ENCODE measurements around the gene DIPK1C. TPM values are rescaled to one million over a fixed set of nuclear protein-coding genes. Genes with fewer than 3 reads are reported as not detected.

DIPK1C gene
- total RNA-seq, 4 donors from 2014 or later, result 0.25 to 5.4 (median 2.9) TPM

DNA sequence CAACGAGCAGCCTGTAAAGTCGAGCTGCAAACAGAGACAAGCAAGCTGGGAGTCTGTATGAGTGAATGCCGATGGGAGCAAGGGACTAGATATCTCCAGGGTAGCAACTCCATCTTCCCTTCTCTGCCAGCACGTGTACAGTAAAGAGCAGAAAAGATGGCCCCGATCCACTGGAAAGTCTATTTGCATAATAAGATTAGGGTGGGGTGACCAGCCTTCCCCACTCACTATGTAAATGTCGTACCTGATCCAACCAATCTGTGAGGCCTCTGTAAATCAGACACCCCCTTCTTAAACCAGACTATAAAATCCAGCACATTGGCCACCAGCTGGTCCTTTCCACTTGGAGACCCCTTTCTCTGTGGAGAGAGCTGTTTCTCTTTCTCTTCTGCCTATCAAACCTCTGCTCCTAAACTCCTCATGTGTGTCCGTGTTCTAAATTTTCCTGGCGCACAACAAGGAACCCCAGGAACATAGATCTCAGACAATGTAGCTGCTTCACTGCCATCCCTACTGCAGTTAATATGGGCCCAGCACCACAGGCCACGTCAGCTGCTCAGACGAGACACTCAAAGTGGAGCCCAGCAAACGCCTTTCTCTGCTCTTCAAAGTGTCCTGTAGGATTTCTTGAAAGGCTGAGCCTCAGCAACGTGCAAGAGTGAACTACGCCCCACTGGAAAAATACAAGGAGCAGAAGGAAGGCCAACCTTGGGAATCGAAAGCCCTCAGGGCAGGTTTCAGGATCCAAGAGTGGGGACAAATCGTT lies 26.1 kb downstream of the DIPK1C start:
- WGBS, 2 donors, result 60 to 70% methylated on average over 15 of the region's 15 CpGs
- TF ChIP-seq CTCF (IDR thresholded peaks at IDR 0.05) (no peak), POLR2A (IDR thresholded peaks at IDR 0.05) (no peak)
- no peak for DNase-seq (ENCODE audit: low spot score in 2 of 2)
- intact Hi-C loops (cut with DNase I; ENCODE audit: low total_unique reads), result no loop called here
- no peak overlapping the region for H3K4me3 ChIP-seq (ENCODE audit: low read depth, poor library complexity, severe bottlenecking)

DNA sequence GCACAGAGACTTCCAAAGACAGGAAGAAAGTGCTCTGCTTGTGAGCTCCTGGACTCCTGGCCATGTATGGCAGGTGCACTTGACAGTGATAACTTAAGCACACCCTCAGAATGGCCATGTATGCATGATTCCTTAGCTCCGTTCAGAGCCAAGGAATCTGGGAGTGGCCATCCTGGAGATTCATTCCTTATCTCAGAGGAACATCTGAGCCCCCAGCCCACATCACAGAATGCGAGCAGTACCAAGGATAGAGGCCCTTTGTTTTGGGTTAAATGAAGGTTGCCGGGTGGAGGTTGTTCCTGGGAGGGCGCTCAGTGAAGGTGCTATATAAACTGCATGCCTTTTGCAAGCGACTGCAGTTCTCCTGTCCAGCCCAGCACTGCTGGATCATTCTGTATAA lies 26.9 kb downstream of the DIPK1C start:
- 65 to 81% methylated on average over 5 of the region's 5 CpGs for WGBS, 2 donors
- DNase-seq (ENCODE audit: low spot score in 2 of 2), result no peak
- no peak overlapping the region for H3K4me3 ChIP-seq (ENCODE audit: low read depth, poor library complexity, severe bottlenecking)
- TF ChIP-seq POLR2A (IDR thresholded peaks at IDR 0.05) (no peak), CTCF (IDR thresholded peaks at IDR 0.05) (no peak)
- intact Hi-C loops (cut with DNase I; ENCODE audit: low total_unique reads), result no loop called here

DNA sequence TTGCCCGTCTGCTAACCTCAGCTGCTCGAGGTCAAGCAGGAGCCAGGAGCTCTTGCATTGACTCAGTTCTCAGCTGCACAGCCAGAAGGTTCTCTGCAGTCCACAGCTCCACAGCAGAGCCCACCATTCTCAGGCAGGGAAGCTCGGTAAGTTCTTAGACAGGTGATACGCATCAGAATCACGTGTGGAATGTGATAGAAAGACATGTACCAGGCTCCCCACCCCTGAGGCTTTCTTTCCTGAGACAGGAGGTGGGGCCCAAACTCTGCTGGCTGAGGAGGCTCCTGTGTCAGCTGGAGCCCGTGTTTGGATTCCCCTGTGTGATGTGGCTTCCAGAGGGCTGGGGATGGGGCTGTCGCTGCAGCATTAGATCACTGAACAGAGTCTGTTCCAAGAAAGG lies 28.0 kb downstream of the DIPK1C start:
- H3K4me3 ChIP-seq (ENCODE audit: low read depth, poor library complexity, severe bottlenecking), result no peak overlapping the region
- TF ChIP-seq POLR2A (IDR thresholded peaks at IDR 0.05) (no peak), CTCF (IDR thresholded peaks at IDR 0.05) (no peak)
- DNase-seq (ENCODE audit: low spot score in 2 of 2), result no peak
- WGBS, 2 donors, result 47% methylated on average over 6 to 7 of the region's 7 CpGs
- intact Hi-C loops (cut with DNase I; ENCODE audit: low total_unique reads), result no loop called here

DNA sequence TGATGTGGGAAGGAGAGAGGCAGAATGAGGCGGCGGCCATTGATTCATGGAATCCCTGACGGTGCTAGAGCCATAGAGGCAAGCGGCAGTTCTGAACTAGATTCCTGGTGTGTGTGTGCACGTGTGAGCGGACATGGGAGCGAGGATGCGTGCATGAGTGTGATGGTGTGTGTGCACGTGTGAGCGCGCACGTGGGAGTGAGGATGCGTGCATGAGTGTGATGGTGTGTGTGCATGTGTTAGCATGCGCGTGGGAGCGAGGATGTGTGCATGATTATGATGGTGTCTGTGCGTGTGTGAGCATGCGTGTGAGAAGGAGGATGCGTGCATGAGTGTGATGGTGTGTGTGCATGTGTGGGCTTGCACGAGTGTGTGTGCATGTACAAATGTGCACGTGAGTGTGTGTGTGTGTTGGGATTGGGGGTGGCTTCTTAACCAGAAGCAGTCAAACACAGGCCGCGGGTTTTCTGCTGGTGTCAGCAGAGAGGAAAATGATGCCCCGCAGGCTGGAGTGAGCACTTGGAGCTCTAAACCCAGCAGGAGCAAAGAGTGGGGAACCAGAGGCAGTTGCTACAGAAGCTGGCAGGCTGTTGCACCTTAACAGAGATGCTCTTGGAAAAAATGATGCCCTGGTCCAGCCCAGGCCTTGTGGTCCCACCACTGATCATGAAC lies 29.5 kb downstream of the DIPK1C start:
- TF ChIP-seq CTCF (IDR thresholded peaks at IDR 0.05), result no peak
- DNase-seq (ENCODE audit: low spot score in 2 of 2), result no peak
- WGBS, 2 donors, result 88 to 89% methylated on average over 24 of the region's 24 CpGs
- no peak overlapping the region for H3K4me3 ChIP-seq (ENCODE audit: low read depth, poor library complexity, severe bottlenecking)
- intact Hi-C loops (cut with DNase I; ENCODE audit: low total_unique reads), result no loop called here

- intact Hi-C loops (cut with DNase I; ENCODE audit: low total_unique reads), result no loop called here
- no peak overlapping the region for H3K4me3 ChIP-seq (ENCODE audit: low read depth, poor library complexity, severe bottlenecking)
- TF ChIP-seq POLR2A (IDR thresholded peaks at IDR 0.05) (no peak), CTCF (IDR thresholded peaks at IDR 0.05) (no peak)
- no peak for DNase-seq (ENCODE audit: low spot score in 2 of 2)
- WGBS, 2 donors, result 98 to 100% methylated on average over 11 of the region's 11 CpGs
These were observed 31.2 kb downstream of the DIPK1C start for GRCh38 chr18:74425876-74426275.
